Liver (tissue), 9 donors: ENCODE results near the gene COMP. TPM values are rescaled to one million over a fixed set of nuclear protein-coding genes. Genes with fewer than 3 reads are reported as not detected.

Experiments used
- DNase-seq: peaks from one replicate; pipeline ENCODE4 v3.0.0-alpha.2; 2017; ENCODE audit warnings: low spot score
- H3K27ac ChIP-seq, 2 donors: one replicate each; pipeline ENCODE4 v1.7.0; 2013; ENCODE audit warnings: inconsistent platforms in 2 of 2, low read length in 2 of 2, control low read depth in 1 of 2, low read depth in 1 of 2, mild to moderate bottlenecking in 1 of 2
- H3K27me3 ChIP-seq, 4 donors: one replicate each; pipeline versions ENCODE4 v1.6.1 to v1.7.0; 2013; ENCODE audit warnings: low read length in 3 of 4, inconsistent platforms in 1 of 4, mild to moderate bottlenecking in 1 of 4, moderate library complexity in 1 of 4; ENCODE audit not compliant: control insufficient read depth in 4 of 4, insufficient read depth in 4 of 4
- H3K36me3 ChIP-seq, 4 donors: one replicate each; pipeline versions ENCODE4 v1.6.1 to v1.7.0; 2013; ENCODE audit warnings: low read length in 3 of 4, mild to moderate bottlenecking in 3 of 4, low read depth in 1 of 4, moderate library complexity in 1 of 4; ENCODE audit not compliant: control insufficient read depth in 4 of 4, insufficient read depth in 3 of 4
- H3K4me1 ChIP-seq, 4 donors: one replicate each; pipeline versions ENCODE4 v1.6.1 to v1.7.0; 2013; ENCODE audit warnings: low read length in 3 of 4, mild to moderate bottlenecking in 3 of 4, moderate library complexity in 1 of 4; ENCODE audit not compliant: control insufficient read depth in 4 of 4, insufficient read depth in 4 of 4
- H3K4me3 ChIP-seq, 3 donors: one replicate each; pipeline versions ENCODE4 v1.6.1 to v1.7.0; 2013; ENCODE audit warnings: low read length in 3 of 3, control low read depth in 1 of 3, low read depth in 1 of 3, mild to moderate bottlenecking in 1 of 3
- H3K9ac ChIP-seq, 2 donors: one replicate each; pipeline ENCODE4 v1.7.0; 2013; ENCODE audit warnings: low read length in 2 of 2, mild to moderate bottlenecking in 2 of 2, moderate library complexity in 2 of 2, control low read depth in 1 of 2, low read depth in 1 of 2
- H3K9me3 ChIP-seq, 4 donors: one replicate each; pipeline versions ENCODE4 v1.6.1 to v1.7.0; 2013; ENCODE audit warnings: low read length in 3 of 4; ENCODE audit not compliant: control insufficient read depth in 4 of 4
- ATF3 ChIP-seq: IDR thresholded peaks from 2 replicates; pipeline ENCODE4 v1.6.1; 2016; ENCODE audit warnings: antibody characterized with exemption
- EGR1 ChIP-seq, 2 donors: IDR thresholded peaks; 2 replicates each; pipeline ENCODE4 v1.6.1; 2016 to 2018; ENCODE audit warnings: antibody characterized with exemption in 2 of 2, low read depth in 2 of 2
- FOXA1 ChIP-seq: IDR thresholded peaks from 2 replicates; pipeline ENCODE4 v1.6.1; 2016; ENCODE audit warnings: antibody characterized with exemption
- FOXA2 ChIP-seq: IDR thresholded peaks from 2 replicates; pipeline ENCODE4 v1.6.1; 2016; ENCODE audit warnings: antibody characterized with exemption
- GABPA ChIP-seq, 2 donors: IDR thresholded peaks in 1 of 2; conservative IDR thresholded peaks in 1 of 2; 2 replicates each; pipeline ENCODE4 v1.6.1; 2016; ENCODE audit warnings: antibody characterized with exemption in 2 of 2, mild to moderate bottlenecking in 1 of 2, moderate library complexity in 1 of 2
- HNF4G ChIP-seq: IDR thresholded peaks from 2 replicates; pipeline ENCODE4 v1.6.1; 2016; ENCODE audit warnings: antibody characterized with exemption
- JUND ChIP-seq, 2 donors: IDR thresholded peaks; 2 replicates each; pipeline ENCODE4 v1.6.1; 2016; ENCODE audit warnings: antibody characterized with exemption in 2 of 2
- NR2F2 ChIP-seq: IDR thresholded peaks from 2 replicates; pipeline ENCODE4 v1.6.1; 2016; ENCODE audit warnings: antibody characterized with exemption
- RAD21 ChIP-seq, 2 donors: IDR thresholded peaks; 2 replicates each; pipeline ENCODE4 v1.6.1; 2016; ENCODE audit warnings: antibody characterized with exemption in 2 of 2, mild to moderate bottlenecking in 2 of 2
- RXRA ChIP-seq, 2 donors: IDR thresholded peaks; 2 replicates each; pipeline ENCODE4 v1.6.1; 2017 to 2018; ENCODE audit warnings: antibody characterized with exemption in 2 of 2, mild to moderate bottlenecking in 1 of 2
- SP1 ChIP-seq: IDR thresholded peaks from 2 replicates; pipeline ENCODE4 v1.6.1; 2018; ENCODE audit warnings: antibody characterized with exemption, mild to moderate bottlenecking
- TAF1 ChIP-seq: conservative IDR thresholded peaks from 2 replicates; pipeline ENCODE4 v1.6.1; 2016; ENCODE audit warnings: antibody characterized with exemption, mild to moderate bottlenecking
- YY1 ChIP-seq: IDR thresholded peaks from 2 replicates; pipeline ENCODE4 v1.6.1; 2016; ENCODE audit warnings: antibody characterized with exemption, mild to moderate bottlenecking
- WGBS: extraction: QIAGEN DNeasy Blood & Tissue Kit; methylation state at CpG from one replicate; pipeline ENCODE4 v1.1.7; 2013; 5-methylcytosine and 5-hydroxymethylcytosine counted together
- polyA plus RNA-seq, 2 donors: library from polyadenylated mRNA; stranded (reverse) in 1 of 2; unstranded in 1 of 2; fragments of 200-250 nt in 1 of 2; fragments of >200 nt in 1 of 2; fragmentation: Nextera tagmentation in 1 of 2; extraction: Ambion mirVana in 1 of 2; gene quantifications; one replicate each; pipeline versions ENCODE4 v1.2.1 to v1.2.3, GENCODE V29; 2013 to 2015
- total RNA-seq, 2 donors: library from RNA; depleted of rRNA; stranded (reverse); fragments of >200 nt; gene quantifications; one replicate each; pipeline ENCODE4 v1.2.3, GENCODE V29; 2014
- TF ChIP-seq, protein P1 (sequence below): fragments of 150-350 bp; IDR thresholded peaks from 2 replicates; pipeline ENCODE4 v1.5.1; 2017; ENCODE audit warnings: improper control_type of control experiment, low read depth, low read length; ENCODE audit not compliant: missing input control
- TF ChIP-seq, protein P2 (sequence below): IDR thresholded peaks from 2 replicates; pipeline ENCODE4 v1.6.1; 2016; ENCODE audit warnings: antibody characterized with exemption
- TF ChIP-seq, protein P3 (sequence below): IDR thresholded peaks from 2 replicates; pipeline ENCODE4 v1.6.1; 2016; ENCODE audit warnings: antibody characterized with exemption, mild to moderate bottlenecking
- TF ChIP-seq, protein P4 (sequence below): IDR thresholded peaks from 2 replicates; pipeline ENCODE4 v1.6.1; 2016; ENCODE audit warnings: antibody characterized with exemption
- donor health status: healthy.
- donor health status: healthy.
- donor health status: healthy.
- donor health status: healthy.
- donor health status: healthy.

COMP gene
- total and polyA plus RNA-seq, 4 donors = 0.03 to 0.17 TPM; not detected in 2

DNA sequence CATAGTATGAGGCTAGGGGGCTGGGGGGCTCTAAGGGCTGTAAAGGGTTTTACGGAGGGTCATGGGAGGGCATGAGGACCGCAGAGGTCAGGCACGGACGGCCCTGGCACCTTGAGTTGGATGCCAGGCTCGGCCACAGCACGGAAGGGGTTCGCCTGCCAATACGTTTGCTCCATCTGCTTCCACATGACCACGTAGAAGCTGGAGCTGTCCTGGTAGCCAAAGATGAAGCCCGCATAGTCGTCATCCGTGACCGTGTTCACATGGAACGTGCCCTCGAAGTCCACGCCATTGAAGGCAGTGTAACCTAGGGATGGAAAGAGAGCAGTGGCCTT, 6.4 kb downstream of the COMP start:
- no peaks in the 10 kb centered on the region for H3K36me3 ChIP-seq
- 86% methylated on average over 16 of the region's 16 CpGs for WGBS
- H3K9ac ChIP-seq = no peak overlapping the region
- H3K4me1 ChIP-seq = peaks cover 0 to 10% (median 2%) of the 10 kb centered on the region in 4 donors
- TF ChIP-seq TAF1 = no peak
- TF ChIP-seq, protein P1, sequence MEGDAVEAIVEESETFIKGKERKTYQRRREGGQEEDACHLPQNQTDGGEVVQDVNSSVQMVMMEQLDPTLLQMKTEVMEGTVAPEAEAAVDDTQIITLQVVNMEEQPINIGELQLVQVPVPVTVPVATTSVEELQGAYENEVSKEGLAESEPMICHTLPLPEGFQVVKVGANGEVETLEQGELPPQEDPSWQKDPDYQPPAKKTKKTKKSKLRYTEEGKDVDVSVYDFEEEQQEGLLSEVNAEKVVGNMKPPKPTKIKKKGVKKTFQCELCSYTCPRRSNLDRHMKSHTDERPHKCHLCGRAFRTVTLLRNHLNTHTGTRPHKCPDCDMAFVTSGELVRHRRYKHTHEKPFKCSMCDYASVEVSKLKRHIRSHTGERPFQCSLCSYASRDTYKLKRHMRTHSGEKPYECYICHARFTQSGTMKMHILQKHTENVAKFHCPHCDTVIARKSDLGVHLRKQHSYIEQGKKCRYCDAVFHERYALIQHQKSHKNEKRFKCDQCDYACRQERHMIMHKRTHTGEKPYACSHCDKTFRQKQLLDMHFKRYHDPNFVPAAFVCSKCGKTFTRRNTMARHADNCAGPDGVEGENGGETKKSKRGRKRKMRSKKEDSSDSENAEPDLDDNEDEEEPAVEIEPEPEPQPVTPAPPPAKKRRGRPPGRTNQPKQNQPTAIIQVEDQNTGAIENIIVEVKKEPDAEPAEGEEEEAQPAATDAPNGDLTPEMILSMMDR = no peak
- H3K4me3 ChIP-seq = no peak overlapping the region
- no peak for DNase-seq
- peaks cover 0 to 8% (median 3%) of the 10 kb centered on the region in 4 donors for H3K27me3 ChIP-seq
- H3K9me3 ChIP-seq = no peaks in the 10 kb centered on the region
- H3K27ac ChIP-seq = no peak overlapping the region

GRCh38 chr19:18783958-18784785, 6.9 kb downstream of the COMP start:
- no peaks in the 10 kb centered on the region for H3K9me3 ChIP-seq
- H3K4me3 ChIP-seq = no peak overlapping the region
- H3K36me3 ChIP-seq = no peaks in the 10 kb centered on the region
- TF ChIP-seq GABPA (IDR thresholded peaks at IDR 0.05 in 1 of 2, conservative IDR thresholded peaks at IDR 0.05 in 1 of 2) (no peak), YY1 (no peak), NR2F2 (no peak), SP1 (no peak), JUND (IDR thresholded peaks at IDR 0.05) (no peak), FOXA2 (no peak), ATF3 (no peak), HNF4G (no peak), RXRA (IDR thresholded peaks at IDR 0.05) (no peak), FOXA1 (no peak), EGR1 (IDR thresholded peaks at IDR 0.05; ENCODE audit: low read depth in 2 of 2) (no peak), TAF1 (no peak), RAD21 (IDR thresholded peaks at IDR 0.05) (no peak)
- TF ChIP-seq, protein P2, sequence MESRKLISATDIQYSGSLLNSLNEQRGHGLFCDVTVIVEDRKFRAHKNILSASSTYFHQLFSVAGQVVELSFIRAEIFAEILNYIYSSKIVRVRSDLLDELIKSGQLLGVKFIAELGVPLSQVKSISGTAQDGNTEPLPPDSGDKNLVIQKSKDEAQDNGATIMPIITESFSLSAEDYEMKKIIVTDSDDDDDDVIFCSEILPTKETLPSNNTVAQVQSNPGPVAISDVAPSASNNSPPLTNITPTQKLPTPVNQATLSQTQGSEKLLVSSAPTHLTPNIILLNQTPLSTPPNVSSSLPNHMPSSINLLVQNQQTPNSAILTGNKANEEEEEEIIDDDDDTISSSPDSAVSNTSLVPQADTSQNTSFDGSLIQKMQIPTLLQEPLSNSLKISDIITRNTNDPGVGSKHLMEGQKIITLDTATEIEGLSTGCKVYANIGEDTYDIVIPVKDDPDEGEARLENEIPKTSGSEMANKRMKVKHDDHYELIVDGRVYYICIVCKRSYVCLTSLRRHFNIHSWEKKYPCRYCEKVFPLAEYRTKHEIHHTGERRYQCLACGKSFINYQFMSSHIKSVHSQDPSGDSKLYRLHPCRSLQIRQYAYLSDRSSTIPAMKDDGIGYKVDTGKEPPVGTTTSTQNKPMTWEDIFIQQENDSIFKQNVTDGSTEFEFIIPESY = no peak
- TF ChIP-seq, protein P3, sequence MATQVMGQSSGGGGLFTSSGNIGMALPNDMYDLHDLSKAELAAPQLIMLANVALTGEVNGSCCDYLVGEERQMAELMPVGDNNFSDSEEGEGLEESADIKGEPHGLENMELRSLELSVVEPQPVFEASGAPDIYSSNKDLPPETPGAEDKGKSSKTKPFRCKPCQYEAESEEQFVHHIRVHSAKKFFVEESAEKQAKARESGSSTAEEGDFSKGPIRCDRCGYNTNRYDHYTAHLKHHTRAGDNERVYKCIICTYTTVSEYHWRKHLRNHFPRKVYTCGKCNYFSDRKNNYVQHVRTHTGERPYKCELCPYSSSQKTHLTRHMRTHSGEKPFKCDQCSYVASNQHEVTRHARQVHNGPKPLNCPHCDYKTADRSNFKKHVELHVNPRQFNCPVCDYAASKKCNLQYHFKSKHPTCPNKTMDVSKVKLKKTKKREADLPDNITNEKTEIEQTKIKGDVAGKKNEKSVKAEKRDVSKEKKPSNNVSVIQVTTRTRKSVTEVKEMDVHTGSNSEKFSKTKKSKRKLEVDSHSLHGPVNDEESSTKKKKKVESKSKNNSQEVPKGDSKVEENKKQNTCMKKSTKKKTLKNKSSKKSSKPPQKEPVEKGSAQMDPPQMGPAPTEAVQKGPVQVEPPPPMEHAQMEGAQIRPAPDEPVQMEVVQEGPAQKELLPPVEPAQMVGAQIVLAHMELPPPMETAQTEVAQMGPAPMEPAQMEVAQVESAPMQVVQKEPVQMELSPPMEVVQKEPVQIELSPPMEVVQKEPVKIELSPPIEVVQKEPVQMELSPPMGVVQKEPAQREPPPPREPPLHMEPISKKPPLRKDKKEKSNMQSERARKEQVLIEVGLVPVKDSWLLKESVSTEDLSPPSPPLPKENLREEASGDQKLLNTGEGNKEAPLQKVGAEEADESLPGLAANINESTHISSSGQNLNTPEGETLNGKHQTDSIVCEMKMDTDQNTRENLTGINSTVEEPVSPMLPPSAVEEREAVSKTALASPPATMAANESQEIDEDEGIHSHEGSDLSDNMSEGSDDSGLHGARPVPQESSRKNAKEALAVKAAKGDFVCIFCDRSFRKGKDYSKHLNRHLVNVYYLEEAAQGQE = no peak
- TF ChIP-seq, protein P4, sequence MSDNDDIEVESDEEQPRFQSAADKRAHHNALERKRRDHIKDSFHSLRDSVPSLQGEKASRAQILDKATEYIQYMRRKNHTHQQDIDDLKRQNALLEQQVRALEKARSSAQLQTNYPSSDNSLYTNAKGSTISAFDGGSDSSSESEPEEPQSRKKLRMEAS = no peak
- TF ChIP-seq, protein P1 = no peak
- H3K9ac ChIP-seq = no peak overlapping the region
- 83% methylated on average over 19 of the region's 19 CpGs for WGBS
- H3K27ac ChIP-seq = no peak overlapping the region
- H3K27me3 ChIP-seq = peaks cover 0 to 6% (median 3%) of the 10 kb centered on the region in 4 donors
- DNase-seq = no peak
- peaks cover 0 to 10% (median under 1%) of the 10 kb centered on the region in 4 donors for H3K4me1 ChIP-seq
